Measurements from ENCODE around the gene ALPK3.
A peak's percentile ranks its signal among the peaks of the same experiment; 100 is the strongest.

Gene ALPK3

DNA sequence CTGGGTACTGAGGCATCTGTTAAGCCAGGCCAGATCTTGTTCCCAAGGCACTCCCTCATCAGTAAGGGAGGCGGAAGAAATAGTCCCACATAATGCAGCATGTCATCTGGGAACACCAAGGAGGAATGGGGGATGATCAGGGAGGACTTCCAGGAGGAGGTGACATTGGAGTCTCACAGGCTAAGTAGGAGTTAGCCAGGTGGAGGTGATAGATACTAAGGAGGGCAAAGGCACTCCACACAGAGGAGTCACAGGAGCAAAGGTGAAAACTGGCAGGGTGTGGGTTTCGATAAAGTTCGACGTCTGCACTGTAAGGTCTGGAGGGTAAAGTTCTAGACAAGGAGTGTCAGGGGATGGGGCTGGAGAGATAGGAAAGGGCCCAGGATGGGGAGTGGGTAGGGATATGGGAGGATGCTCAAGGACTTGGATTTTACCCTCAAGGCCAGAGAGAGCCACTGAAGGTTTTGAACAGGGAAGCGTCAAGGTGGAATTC, 73.6 kb downstream of the ALPK3 start:
- peaks cover 2% of the 10 kb centered on the region for H3K4me1 Mint-ChIP-seq (ENCODE audit: low read depth)
- no peak overlapping the region for H3K27ac Mint-ChIP-seq
- H3K9me3 Mint-ChIP-seq, result no peaks in the 10 kb centered on the region
- no peaks in the 10 kb centered on the region for H3K27me3 Mint-ChIP-seq (ENCODE audit: low read depth)
- no peaks in the 10 kb centered on the region for H3K36me3 Mint-ChIP-seq (ENCODE audit: low read depth)
- H3K4me3 Mint-ChIP-seq, result no peak overlapping the region

DNA sequence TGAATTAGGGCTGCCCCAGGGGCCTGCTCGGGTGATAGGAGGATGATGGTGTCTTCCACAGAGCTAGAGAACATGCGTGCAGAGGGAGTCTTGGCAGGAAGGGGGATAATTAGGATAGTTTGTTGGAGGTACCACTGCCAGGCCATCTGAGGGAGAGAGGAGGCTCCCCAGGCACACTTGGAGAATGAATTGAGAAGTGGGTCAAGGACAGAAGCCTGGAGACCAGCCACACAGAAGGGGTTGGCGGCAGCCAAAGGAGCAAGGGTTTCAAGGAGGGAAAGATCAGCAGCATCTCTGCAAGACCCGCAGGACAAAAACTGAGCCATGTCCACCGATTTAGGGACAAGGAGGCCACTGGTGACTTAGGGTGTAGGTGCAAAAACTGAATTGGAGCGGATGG, 74.2 kb downstream of the ALPK3 start:
- H3K9me3 Mint-ChIP-seq, result no peaks in the 10 kb centered on the region
- H3K4me3 Mint-ChIP-seq, result no peak overlapping the region
- peaks cover 2% of the 10 kb centered on the region for H3K4me1 Mint-ChIP-seq (ENCODE audit: low read depth)
- peaks cover 3% of the 10 kb centered on the region for H3K27me3 Mint-ChIP-seq (ENCODE audit: low read depth)
- no peaks in the 10 kb centered on the region for H3K36me3 Mint-ChIP-seq (ENCODE audit: low read depth)
- no peak overlapping the region for H3K27ac Mint-ChIP-seq

DNA sequence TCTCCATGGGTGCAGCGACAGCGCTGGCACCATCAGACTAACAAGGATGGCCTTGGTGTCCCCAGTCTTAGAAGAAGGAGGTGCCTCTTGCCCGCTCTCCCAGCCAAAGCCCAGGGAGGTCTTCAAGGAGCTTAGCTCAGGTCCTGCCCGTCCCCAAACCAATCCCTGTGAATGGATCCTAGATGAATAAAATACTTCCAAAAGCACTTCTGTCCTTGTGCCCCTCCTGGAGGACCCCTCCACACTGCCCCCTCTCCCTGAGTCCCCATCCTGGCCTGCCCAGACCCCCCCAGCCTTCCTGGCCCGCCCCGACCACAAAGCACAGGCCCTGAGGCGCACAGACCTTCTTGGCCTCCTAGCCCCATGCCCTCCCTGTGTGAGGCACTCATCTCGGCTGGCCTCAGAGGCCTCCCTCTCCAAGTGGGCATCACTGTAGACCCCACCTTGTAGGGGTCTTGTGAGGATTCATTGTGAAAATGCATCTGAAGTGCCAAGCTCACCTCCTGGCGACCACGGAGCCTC, 75.7 kb downstream of the ALPK3 start:
- H3K36me3 Mint-ChIP-seq (ENCODE audit: low read depth), result no peaks in the 10 kb centered on the region
- H3K4me1 Mint-ChIP-seq (ENCODE audit: low read depth), result peaks cover 1% of the 10 kb centered on the region
- H3K27ac Mint-ChIP-seq, result no peak overlapping the region
- no peaks in the 10 kb centered on the region for H3K9me3 Mint-ChIP-seq
- H3K4me3 Mint-ChIP-seq, result no peak overlapping the region
- H3K27me3 Mint-ChIP-seq (ENCODE audit: low read depth), result peaks cover 6% of the 10 kb centered on the region

DNA sequence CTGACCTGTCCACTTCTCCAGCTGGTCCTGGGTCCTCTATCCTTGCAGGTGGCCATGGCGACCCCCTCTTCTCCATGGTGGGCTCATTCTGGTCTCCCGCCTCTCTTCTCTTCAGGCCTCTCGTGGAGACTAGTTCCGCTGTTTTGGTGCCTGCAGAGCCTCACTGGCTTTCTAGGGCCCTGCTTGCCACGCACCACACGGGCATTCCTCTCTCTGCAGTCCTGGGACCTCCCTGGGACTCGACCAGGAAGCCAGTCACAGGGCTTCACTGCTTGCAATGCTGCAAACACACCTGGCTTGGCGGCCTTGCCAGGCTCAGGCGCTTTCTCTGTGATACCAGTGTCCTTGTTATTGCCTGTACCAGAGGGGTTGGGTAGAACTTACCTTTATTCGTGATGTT, 76.5 kb downstream of the ALPK3 start:
- no peak overlapping the region for H3K27ac Mint-ChIP-seq

DNA sequence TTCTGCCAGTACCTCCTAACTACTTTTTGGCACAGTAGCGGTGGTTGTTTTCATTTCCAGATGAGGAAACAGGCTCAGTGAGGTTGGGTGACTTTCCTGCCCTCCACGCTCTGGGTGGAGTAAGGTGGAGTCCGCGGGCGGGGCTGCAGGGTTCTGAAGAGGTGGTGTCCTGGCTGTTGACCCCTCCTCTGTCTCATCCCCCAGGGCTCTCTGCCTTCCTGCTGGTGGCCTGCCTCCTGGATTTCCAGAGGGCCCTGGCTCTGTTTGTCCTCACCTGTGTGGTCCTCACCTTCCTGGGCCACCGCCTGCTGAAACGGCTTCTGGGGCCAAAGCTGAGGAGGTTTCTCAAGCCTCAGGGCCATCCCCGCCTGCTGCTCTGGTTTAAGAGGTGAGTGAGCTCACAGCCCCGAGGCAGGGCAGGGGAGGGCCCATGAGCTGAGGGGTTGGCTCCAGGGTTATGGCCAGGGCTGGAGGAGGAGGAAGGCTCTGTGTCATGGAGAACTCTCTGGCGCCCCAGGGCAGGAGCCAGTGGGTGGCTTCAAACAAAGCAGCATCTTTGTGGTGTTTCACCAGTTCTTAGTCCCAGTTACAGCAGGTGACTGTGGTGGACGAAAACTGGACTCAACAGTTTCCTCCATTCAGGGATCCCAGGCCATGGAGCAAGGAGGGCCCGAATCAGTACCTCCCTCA, 77.7 kb downstream of the ALPK3 start:
- no peak overlapping the region for H3K27ac Mint-ChIP-seq
- H3K4me1 Mint-ChIP-seq (ENCODE audit: low read depth), result no peaks in the 10 kb centered on the region
- no peaks in the 10 kb centered on the region for H3K9me3 Mint-ChIP-seq
- no peaks in the 10 kb centered on the region for H3K36me3 Mint-ChIP-seq (ENCODE audit: low read depth)
- no peak overlapping the region for H3K4me3 Mint-ChIP-seq
- peaks cover 15% of the 10 kb centered on the region for H3K27me3 Mint-ChIP-seq (ENCODE audit: low read depth)

More for the DNA sequence above, 76.5 kb downstream of the ALPK3 start:
- Mint-ChIP-seq H3K36me3 (ENCODE audit: low read depth) (no peaks in the 10 kb centered on the region), H3K4me1 (ENCODE audit: low read depth) (no peaks in the 10 kb centered on the region), H3K27me3 (ENCODE audit: low read depth) (peaks cover 7% of the 10 kb centered on the region), H3K9me3 (no peaks in the 10 kb centered on the region), H3K4me3 (no peak overlapping the region)

DNA sequence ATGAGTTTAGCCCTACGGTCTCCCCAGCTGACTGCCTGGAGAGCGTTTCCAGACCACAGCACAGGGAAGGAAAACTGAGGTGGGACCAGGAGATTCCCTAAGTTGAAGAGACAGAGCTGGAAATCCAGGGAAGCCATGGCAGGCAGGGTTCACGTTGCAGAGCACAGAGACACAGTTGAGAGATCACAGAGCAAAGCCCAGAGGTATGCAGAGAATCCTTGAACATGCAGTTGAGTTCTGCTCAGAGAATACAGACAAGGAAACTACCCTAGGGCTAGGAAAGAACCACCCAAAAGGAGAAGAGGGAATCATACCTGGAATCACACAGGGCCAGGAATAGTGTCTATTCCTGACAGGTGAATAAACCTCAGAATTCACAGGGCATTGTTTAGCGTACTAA, 81.6 kb downstream of the ALPK3 start:
- Mint-ChIP-seq H3K4me1 (ENCODE audit: low read depth) (no peaks in the 10 kb centered on the region), H3K27me3 (ENCODE audit: low read depth) (peaks cover 20% of the 10 kb centered on the region), H3K9me3 (no peaks in the 10 kb centered on the region)

DNA sequence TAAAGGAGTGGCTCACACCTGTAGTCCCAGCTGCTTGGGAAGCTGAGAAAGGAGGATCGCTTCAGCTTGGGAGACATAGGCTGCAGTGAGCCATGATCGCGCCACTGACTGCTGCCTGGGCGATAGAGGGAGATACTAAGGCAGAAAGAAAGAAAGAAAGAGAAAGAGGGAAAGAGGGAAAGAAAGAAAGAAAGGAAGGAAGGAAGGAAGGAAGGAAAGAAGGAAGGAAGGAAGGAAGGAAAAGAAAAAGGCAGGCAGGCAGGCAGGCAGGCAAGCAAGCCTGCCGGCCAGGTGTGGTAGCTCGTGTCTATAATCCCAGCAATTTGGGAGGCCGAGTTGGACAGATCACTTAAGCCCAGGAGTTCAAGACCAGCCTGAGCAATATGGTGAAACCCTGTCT, 82.6 kb downstream of the ALPK3 start:
- Mint-ChIP-seq H3K27ac (peak overlapping the region; percentile 52), H3K36me3 (ENCODE audit: low read depth) (no peaks in the 10 kb centered on the region), H3K27me3 (ENCODE audit: low read depth) (peaks cover 20% of the 10 kb centered on the region), H3K4me3 (no peak overlapping the region), H3K4me1 (ENCODE audit: low read depth) (no peaks in the 10 kb centered on the region), H3K9me3 (no peaks in the 10 kb centered on the region)

More for the DNA sequence above, 81.6 kb downstream of the ALPK3 start:
- no peaks in the 10 kb centered on the region for H3K36me3 Mint-ChIP-seq (ENCODE audit: low read depth)
- H3K27ac Mint-ChIP-seq, result no peak overlapping the region
- H3K4me3 Mint-ChIP-seq, result no peak overlapping the region

DNA sequence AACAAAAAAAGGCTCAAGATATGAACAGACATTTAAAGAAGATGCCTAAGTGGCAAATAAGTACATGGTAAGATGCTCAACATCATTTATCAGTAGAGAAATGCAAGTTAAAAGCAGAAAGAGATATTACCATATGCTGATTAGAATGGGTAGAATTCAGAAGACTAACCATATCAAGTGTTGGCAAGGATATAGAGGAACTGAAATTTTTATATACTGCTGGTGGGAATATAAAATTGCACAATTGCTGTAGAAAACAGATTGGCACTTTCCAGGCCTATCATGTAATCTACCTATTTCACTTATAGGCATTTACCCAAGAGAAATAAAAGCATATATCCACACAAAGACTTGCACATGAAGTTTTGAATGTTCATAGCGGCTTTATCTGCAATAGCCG, 84.4 kb downstream of the ALPK3 start:
- H3K4me3 Mint-ChIP-seq, result no peak overlapping the region
- no peaks in the 10 kb centered on the region for H3K9me3 Mint-ChIP-seq
- H3K27ac Mint-ChIP-seq, result no peak overlapping the region
- no peaks in the 10 kb centered on the region for H3K4me1 Mint-ChIP-seq (ENCODE audit: low read depth)
- no peaks in the 10 kb centered on the region for H3K36me3 Mint-ChIP-seq (ENCODE audit: low read depth)
- H3K27me3 Mint-ChIP-seq (ENCODE audit: low read depth), result peaks cover 17% of the 10 kb centered on the region

DNA sequence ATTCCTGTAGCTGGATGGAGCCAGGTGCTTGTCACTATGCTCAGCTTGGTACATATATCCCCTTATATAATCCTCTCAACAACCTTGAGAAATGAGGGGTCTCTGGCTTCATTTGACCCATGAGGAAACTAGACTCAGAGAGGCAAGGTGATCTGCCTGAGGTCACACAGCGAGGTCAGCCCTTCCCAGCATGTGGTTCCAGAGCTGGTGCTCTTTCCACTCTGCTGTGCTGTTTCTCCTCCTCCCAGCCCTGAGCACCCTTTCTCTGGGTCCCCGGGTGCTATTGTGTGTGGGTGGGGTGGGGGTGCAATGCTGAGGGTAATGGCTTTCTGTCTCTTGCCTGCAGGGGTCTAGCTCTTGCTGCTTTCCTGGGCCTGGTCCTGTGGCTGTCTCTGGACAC, 86.6 kb downstream of the ALPK3 start:
- no peaks in the 10 kb centered on the region for H3K36me3 Mint-ChIP-seq (ENCODE audit: low read depth)
- H3K27me3 Mint-ChIP-seq (ENCODE audit: low read depth), result peaks cover 11% of the 10 kb centered on the region
- H3K4me3 Mint-ChIP-seq, result no peak overlapping the region
- no peak overlapping the region for H3K27ac Mint-ChIP-seq
- H3K9me3 Mint-ChIP-seq, result no peaks in the 10 kb centered on the region
- H3K4me1 Mint-ChIP-seq (ENCODE audit: low read depth), result no peaks in the 10 kb centered on the region

DNA sequence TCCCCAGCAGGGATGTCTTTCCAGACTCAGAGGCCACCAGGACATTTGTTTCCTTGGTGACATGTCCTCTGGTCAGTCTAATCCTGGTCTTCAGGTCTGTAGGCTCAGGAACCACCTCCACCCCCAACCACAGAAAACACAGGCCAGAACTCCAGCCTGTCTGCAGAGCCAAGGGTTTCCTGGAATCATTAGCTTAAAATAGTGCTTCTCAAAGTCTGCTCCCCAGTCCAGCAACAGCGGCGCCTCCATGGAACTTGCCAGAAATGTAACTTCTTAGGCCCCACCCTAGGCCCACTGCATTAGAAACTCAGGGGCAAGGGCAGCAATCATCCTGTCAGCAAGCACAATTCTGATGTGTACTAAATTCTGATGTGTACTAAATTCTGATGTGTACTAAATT, 87.3 kb downstream of the ALPK3 start:
- H3K27ac Mint-ChIP-seq, result no peak overlapping the region
- H3K36me3 Mint-ChIP-seq (ENCODE audit: low read depth), result no peaks in the 10 kb centered on the region
- H3K27me3 Mint-ChIP-seq (ENCODE audit: low read depth), result peaks cover 8% of the 10 kb centered on the region
- H3K4me1 Mint-ChIP-seq (ENCODE audit: low read depth), result no peaks in the 10 kb centered on the region
- no peaks in the 10 kb centered on the region for H3K9me3 Mint-ChIP-seq
- H3K4me3 Mint-ChIP-seq, result no peak overlapping the region

DNA sequence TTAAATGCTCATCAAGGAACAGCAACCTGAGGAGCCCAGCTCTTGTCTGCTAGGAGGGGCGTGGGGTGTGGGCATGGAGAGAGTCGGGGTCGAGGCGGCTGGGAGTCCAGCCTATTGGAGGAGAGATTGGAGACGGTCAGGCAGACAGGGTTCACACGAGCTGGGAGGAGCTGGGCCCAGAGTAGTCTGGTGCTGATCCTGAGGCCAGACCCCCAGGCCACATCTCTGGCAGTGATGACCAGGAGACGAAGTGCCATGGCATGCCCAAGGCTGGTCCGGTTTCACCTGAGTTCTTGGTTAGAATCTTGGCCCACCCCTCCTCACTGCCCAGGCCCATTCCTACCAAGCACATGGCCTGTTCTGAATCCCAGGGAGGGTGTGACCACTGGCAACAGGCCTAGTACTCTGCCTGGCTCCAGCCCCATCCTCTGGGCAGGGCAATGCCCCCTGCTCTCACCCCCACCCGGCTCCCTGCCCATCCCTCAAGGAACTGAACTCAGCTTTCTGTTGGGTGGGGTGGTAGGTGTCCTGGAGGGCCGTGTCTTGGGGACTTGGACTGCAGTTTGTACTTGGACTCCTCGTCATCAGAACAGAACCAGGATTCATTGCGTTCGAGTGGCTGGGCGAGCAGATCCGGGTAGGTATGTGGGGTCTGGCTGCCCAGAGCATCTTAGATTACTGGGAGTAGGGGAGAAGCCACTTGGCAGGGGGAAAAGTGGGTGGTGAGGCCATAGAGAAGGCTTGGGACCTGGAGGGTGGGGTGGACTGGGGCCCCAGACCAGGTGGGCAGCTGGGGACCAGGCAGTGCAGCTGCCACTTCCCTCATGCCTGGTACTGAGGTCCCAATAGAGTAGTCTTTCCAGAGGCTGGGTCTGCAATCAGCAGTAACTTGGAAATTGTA, 88.1 kb downstream of the ALPK3 start:
- Mint-ChIP-seq H3K27ac (no peak overlapping the region), H3K4me3 (no peak overlapping the region), H3K4me1 (ENCODE audit: low read depth) (no peaks in the 10 kb centered on the region), H3K27me3 (ENCODE audit: low read depth) (peaks cover 4% of the 10 kb centered on the region), H3K36me3 (ENCODE audit: low read depth) (no peaks in the 10 kb centered on the region), H3K9me3 (no peaks in the 10 kb centered on the region)

DNA sequence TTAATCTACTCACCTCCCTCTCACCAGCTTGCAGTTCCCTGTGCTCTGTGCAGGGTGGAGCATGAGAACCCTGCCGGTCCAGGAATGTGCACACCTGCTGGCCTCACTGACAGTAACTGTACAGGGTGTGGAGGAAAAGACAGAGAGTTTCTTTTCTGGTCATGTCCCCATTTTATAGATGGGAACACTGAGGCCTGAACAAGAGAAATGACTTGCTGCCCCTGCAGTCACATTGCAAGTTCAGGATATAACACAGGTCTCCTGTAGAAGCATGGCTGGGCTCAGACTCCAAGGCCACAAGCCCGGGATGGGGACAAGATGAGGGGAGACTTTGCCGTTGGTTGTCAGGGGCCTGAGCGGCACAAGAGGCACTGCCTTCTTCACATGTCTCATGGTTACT, 90.6 kb downstream of the ALPK3 start:
- H3K27me3 Mint-ChIP-seq (ENCODE audit: low read depth), result no peaks in the 10 kb centered on the region
- H3K9me3 Mint-ChIP-seq, result no peaks in the 10 kb centered on the region
- H3K4me3 Mint-ChIP-seq, result no peak overlapping the region
- H3K4me1 Mint-ChIP-seq (ENCODE audit: low read depth), result peaks cover 5% of the 10 kb centered on the region
- H3K36me3 Mint-ChIP-seq (ENCODE audit: low read depth), result no peaks in the 10 kb centered on the region
- no peak overlapping the region for H3K27ac Mint-ChIP-seq

DNA sequence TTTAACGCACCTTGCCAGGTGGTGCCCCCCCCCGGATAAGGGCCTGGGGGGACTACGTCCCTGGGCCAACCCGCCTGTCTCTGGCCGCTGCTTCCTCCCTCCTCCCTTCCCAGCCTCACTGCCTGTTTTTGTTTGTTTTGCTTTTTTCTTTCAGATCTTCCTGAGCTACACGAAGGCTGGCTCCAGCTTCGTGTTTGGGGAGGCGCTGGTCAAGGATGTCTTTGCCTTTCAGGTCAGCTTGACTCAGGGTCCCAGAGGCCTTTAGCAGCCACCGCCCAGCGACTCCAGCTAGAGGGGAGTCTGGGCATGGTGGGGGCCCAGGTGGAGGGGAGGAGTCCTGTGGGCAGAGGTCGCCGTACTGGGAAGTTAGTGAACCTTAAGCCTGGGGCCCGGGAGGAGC, 91.4 kb downstream of the ALPK3 start:
- H3K27me3 Mint-ChIP-seq (ENCODE audit: low read depth), result no peaks in the 10 kb centered on the region
- H3K9me3 Mint-ChIP-seq, result no peaks in the 10 kb centered on the region
- peaks cover 7% of the 10 kb centered on the region for H3K4me1 Mint-ChIP-seq (ENCODE audit: low read depth)
- H3K4me3 Mint-ChIP-seq, result no peak overlapping the region
- no peak overlapping the region for H3K27ac Mint-ChIP-seq
- no peaks in the 10 kb centered on the region for H3K36me3 Mint-ChIP-seq (ENCODE audit: low read depth)

DNA sequence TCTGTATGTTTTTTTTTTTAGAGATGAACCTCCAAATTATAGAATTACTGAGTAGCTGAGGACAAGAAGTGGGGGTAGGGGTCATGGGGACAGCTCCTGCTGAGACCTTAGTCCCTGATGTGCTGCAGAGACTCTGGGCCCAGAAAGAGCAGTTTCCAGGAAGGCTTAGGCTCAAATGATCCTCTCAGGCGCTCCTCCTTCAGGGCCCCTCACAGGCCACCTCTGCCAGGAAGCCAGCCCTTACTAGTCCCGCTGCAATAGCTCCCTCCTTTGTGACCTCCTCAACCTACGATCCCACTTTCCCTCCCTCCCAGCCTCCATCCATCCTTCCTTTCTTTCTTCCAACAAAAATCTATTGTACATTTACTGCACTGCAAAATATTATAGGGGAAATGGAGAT, 91.9 kb downstream of the ALPK3 start:
- Mint-ChIP-seq H3K27ac (no peak overlapping the region), H3K27me3 (ENCODE audit: low read depth) (no peaks in the 10 kb centered on the region), H3K4me3 (no peak overlapping the region), H3K4me1 (ENCODE audit: low read depth) (peaks cover 7% of the 10 kb centered on the region), H3K9me3 (no peaks in the 10 kb centered on the region), H3K36me3 (ENCODE audit: low read depth) (no peaks in the 10 kb centered on the region)

DNA sequence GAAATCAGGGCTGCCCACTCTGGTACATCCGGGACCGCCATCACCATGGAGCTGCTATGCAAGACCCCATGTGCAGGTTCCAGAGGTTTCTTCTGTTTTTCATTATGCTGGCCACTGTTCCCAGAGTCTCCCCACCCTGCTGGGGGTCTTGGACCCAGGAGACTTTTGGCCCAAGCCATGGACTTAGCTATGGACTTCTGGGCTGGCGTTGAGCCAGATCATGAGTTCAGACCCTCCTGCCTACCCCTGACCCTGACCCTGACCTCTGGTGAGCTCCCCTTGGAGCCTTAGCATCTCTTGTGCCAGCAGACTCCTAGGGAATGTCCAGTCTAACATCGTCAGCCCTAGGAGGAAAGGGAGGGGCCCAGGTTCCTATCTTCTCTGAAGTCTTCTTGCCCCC, 92.6 kb downstream of the ALPK3 start:
- H3K27me3 Mint-ChIP-seq (ENCODE audit: low read depth), result no peaks in the 10 kb centered on the region
- H3K27ac Mint-ChIP-seq, result no peak overlapping the region
- H3K4me1 Mint-ChIP-seq (ENCODE audit: low read depth), result peaks cover 7% of the 10 kb centered on the region
- no peaks in the 10 kb centered on the region for H3K9me3 Mint-ChIP-seq
- H3K36me3 Mint-ChIP-seq (ENCODE audit: low read depth), result peaks cover under 1% of the 10 kb centered on the region
- no peak overlapping the region for H3K4me3 Mint-ChIP-seq

Measured in T-helper 1 cell treated with Interleukin-12 subunit alpha and Interleukin-12 subunit beta and Interleukin-4 antibody, amounts not matched to agents 30 μg/mL and 1 μg/mL, for 36 hours (primary cell).